Activated CD8-positive, alpha-beta T cell treated with anti-CD3 and anti-CD28 coated beads for 36 hours (primary cell): Measurements from ENCODE around the gene MYO3B. TPM values are rescaled to one million over a fixed set of nuclear protein-coding genes. Genes with fewer than 3 reads are reported as not detected.

Experiments used
- ATAC-seq: fragments of 200-7000 bp; cut with Tn5 transposase; one replicate; pipeline ENCODE4 v1.10.0; 2021; ENCODE audit warnings: mild to moderate bottlenecking, moderate library complexity
- CTCF ChIA-PET: fragments of 350-600 bp; sonication (Branson Sonifier 250); formaldehyde crosslinking; loops from one replicate; lab custom pipeline; 2021; ENCODE audit warnings: antibody characterized with exemption; lab: Charles Lee
- POLR2A ChIA-PET: fragments of 350-600 bp; sonication (Branson Sonifier 250); formaldehyde crosslinking; loops from one replicate; lab custom pipeline; 2021; ENCODE audit warnings: antibody characterized with exemption; lab: Charles Lee
- DNase-seq: peaks from one replicate; pipeline ENCODE4 v3.0.0-alpha.2; 2020
- H3K27ac Mint-ChIP-seq: one replicate; pipeline ENCODE4 v1.8.0; 2021; ENCODE audit warnings: mild to moderate bottlenecking, mixed read lengths
- H3K27me3 Mint-ChIP-seq: one replicate; pipeline ENCODE4 v1.8.0; 2021; ENCODE audit warnings: mixed read lengths
- H3K36me3 Mint-ChIP-seq: one replicate; pipeline ENCODE4 v1.8.0; 2021; ENCODE audit warnings: low read depth, mixed read lengths
- H3K4me1 Mint-ChIP-seq: one replicate; pipeline ENCODE4 v1.8.0; 2021; ENCODE audit warnings: low read depth, mixed read lengths
- H3K4me3 Mint-ChIP-seq: one replicate; pipeline ENCODE4 v1.8.0; 2021; ENCODE audit warnings: mild to moderate bottlenecking, moderate library complexity, mixed read lengths
- H3K9me3 Mint-ChIP-seq: one replicate; pipeline ENCODE4 v1.8.0; 2021; ENCODE audit warnings: mixed read lengths
- intact Hi-C: fragments of 100-400 bp; cut with micrococcal nuclease; formaldehyde crosslinking; loops from one replicate; pipeline ENCODE4 v1.10.0; 2022
- total RNA-seq, 2 experiments: library from RNA; stranded (reverse); gene quantifications; one replicate each; pipeline ENCODE4 v1.2.3, GENCODE V29; 2021
- TF ChIP-seq, protein P1 (sequence below): fragments of 200-600 bp; IDR thresholded peaks from one replicate; pipeline ENCODE4 v1.8.0; 2022; ENCODE audit warnings: antibody characterized with exemption, mild to moderate bottlenecking

The MYO3B gene
- total RNA-seq, 2 experiments from 2014 or later, result 0.09 to 0.20 TPM

GRCh38 chr2:170190172-170190571 is 12.2 kb downstream of the MYO3B start:
- intact Hi-C loops, result no loop called here
- CTCF ChIA-PET, result no interaction called here
- no peak for ATAC-seq
- no peak for DNase-seq
- Mint-ChIP-seq H3K27me3 (peaks cover 3% of the 10 kb centered on the region), H3K4me1 (no peaks in the 10 kb centered on the region), H3K4me3 (no peak overlapping the region), H3K36me3 (no peaks in the 10 kb centered on the region), H3K27ac (no peak overlapping the region), H3K9me3 (peaks cover 13% of the 10 kb centered on the region)
- POLR2A ChIA-PET, result no interaction called here
- TF ChIP-seq, protein P1, sequence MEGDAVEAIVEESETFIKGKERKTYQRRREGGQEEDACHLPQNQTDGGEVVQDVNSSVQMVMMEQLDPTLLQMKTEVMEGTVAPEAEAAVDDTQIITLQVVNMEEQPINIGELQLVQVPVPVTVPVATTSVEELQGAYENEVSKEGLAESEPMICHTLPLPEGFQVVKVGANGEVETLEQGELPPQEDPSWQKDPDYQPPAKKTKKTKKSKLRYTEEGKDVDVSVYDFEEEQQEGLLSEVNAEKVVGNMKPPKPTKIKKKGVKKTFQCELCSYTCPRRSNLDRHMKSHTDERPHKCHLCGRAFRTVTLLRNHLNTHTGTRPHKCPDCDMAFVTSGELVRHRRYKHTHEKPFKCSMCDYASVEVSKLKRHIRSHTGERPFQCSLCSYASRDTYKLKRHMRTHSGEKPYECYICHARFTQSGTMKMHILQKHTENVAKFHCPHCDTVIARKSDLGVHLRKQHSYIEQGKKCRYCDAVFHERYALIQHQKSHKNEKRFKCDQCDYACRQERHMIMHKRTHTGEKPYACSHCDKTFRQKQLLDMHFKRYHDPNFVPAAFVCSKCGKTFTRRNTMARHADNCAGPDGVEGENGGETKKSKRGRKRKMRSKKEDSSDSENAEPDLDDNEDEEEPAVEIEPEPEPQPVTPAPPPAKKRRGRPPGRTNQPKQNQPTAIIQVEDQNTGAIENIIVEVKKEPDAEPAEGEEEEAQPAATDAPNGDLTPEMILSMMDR, result no peak

DNA sequence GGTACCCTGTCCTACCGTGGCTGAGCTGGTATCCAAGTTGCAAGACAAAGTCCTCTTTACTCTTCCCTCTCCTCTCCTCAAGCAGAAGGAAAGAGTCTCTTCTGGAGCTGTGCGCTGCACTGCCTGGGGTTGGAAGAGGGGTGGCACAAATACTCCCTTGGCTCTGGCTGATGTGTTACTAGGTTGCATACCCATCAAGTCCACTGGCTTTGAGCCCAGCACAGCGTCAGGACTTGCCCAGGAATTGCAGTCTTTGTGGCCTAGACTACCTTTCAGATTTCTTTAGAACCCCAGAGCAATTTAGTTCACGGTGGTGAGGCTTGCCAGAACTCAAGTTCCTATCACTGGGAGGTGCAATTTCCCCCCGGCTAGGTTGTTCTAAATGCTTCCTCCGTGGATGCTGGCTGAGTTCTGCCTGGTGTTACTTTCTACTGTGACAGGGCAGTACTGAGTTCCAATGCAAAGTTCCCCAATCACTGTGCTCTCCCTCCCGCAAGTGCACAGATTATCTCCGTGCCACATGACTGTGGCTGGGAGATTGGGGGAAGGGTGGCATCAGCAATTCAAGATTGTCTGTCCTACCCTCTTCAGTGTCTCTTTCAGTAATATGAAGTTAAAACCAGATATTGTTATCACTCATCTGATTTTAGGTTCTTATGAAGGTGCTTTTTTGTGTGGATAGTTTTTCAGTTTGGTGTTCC is 13.4 kb downstream of the MYO3B start:
- H3K4me1 Mint-ChIP-seq, result no peaks in the 10 kb centered on the region
- ATAC-seq, result no peak
- ChIA-PET CTCF (no interaction called here), POLR2A (no interaction called here)
- H3K36me3 Mint-ChIP-seq, result no peaks in the 10 kb centered on the region
- no peak for DNase-seq
- TF ChIP-seq, protein P1, result no peak
- peaks cover 8% of the 10 kb centered on the region for H3K9me3 Mint-ChIP-seq
- H3K4me3 Mint-ChIP-seq, result no peak overlapping the region
- peaks cover 5% of the 10 kb centered on the region for H3K27me3 Mint-ChIP-seq
- no peak overlapping the region for H3K27ac Mint-ChIP-seq
- intact Hi-C loops, result no loop called here

DNA sequence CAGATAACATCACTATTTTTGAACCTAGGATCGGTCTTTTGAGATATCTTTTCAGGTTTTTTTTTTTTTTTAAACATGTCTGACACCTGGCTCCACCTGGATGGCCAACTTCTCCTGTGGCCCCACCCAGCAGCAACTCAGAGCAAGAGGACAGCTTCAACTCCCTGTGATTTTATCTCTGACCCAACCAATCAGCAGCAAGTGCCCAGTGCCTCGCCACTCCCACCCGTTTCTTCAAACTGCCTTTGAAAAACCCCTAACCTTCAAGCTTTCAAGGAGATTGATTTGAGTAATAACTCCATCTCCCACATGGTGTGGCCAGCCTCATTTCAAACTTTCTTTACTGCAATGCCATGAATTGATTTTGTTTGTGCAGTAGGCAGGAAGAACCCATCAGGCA is 19.0 kb downstream of the MYO3B start:
- DNase-seq (no peak), ATAC-seq (no peak)
- Mint-ChIP-seq H3K9me3 (no peaks in the 10 kb centered on the region), H3K4me1 (no peaks in the 10 kb centered on the region), H3K27me3 (peaks cover 13% of the 10 kb centered on the region), H3K4me3 (no peak overlapping the region), H3K27ac (no peak overlapping the region), H3K36me3 (no peaks in the 10 kb centered on the region)
- intact Hi-C loops, result no loop called here
- ChIA-PET POLR2A (no interaction called here), CTCF (interaction anchor here (1.4 kb wide), 1 partner anchor 39 kb away, joined by 3 read pairs; no protein-coding TSS in a partner anchor)
- TF ChIP-seq, protein P1, result no peak

DNA sequence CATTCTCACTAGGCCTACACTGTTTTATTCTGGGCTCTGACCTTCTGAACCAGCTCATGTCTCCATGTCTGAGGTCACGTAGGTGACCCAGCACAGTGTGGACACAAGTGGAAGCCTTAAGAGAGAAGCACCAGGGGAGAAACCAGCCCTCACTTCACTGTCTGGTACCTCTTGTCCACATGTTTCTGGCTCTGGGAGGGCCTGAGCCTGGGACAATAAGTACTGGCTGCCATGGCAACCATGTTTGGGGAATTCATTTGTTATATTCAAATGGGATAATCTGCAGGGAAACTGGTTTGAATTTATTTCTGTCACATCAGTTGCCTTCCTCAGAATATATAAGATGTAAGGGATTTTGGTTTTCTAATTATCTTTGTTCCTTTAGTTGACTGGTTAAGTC is 23.3 kb downstream of the MYO3B start:
- no peak for ATAC-seq
- no peak overlapping the region for H3K4me3 Mint-ChIP-seq
- intact Hi-C loops, result no loop called here
- POLR2A ChIA-PET, result interaction anchor here (0.8 kb wide), 1 partner anchor 59 kb away, joined by 3 read pairs; no protein-coding TSS in a partner anchor
- H3K9me3 Mint-ChIP-seq, result no peaks in the 10 kb centered on the region
- CTCF ChIA-PET, result no interaction called here
- no peak overlapping the region for H3K27ac Mint-ChIP-seq
- no peaks in the 10 kb centered on the region for H3K4me1 Mint-ChIP-seq
- H3K36me3 Mint-ChIP-seq, result no peaks in the 10 kb centered on the region
- DNase-seq, result no peak
- TF ChIP-seq, protein P1, result no peak
- H3K27me3 Mint-ChIP-seq, result peaks cover 14% of the 10 kb centered on the region

DNA sequence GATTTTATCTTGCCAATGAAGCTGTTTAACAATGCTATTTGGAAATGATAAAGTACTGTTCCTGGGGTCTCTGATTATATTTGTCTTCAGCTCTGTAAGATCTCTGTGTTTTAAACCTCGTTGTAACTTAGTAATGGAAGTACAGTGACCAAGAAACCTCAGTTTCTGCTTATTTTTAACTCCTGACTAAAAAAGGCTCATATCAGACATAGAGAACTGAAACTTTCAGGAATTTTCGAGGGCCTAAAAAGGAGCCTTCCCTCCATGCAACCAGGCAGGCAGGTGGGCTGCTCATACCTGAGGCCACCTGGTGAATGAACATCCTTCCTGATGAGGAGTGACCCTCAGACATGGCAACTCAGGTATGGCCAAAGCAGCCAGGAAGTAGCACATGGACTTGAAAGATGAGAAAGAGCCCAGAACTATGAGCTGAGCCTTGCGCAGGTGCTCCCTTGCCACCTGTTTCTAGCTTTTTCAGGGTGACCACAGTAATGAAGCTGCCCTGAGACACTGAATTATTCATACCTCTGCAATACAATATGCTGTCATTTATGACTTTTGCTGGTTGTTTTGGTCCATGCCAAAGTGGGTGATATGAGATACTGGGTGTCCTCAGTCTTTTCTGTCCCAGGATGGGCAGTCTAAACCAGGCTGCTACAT is 23.9 kb downstream of the MYO3B start:
- ATAC-seq (no peak), DNase-seq (no peak)
- peaks cover 14% of the 10 kb centered on the region for H3K27me3 Mint-ChIP-seq
- no peaks in the 10 kb centered on the region for H3K36me3 Mint-ChIP-seq
- H3K4me3 Mint-ChIP-seq, result no peak overlapping the region
- TF ChIP-seq, protein P1, result no peak
- intact Hi-C loops, result no loop called here
- no peaks in the 10 kb centered on the region for H3K9me3 Mint-ChIP-seq
- POLR2A ChIA-PET, result interaction anchor here (0.8 kb wide), 1 partner anchor 58 kb away, joined by 3 read pairs; no protein-coding TSS in a partner anchor
- CTCF ChIA-PET, result no interaction called here
- no peaks in the 10 kb centered on the region for H3K4me1 Mint-ChIP-seq
- H3K27ac Mint-ChIP-seq, result no peak overlapping the region
